ENCODE data around the gene PGAM1. TPM values are rescaled to one million over a fixed set of nuclear protein-coding genes. Genes with fewer than 3 reads are reported as not detected.

Gene PGAM1
- polyA plus RNA-seq, 3 donors, result 276 to 749 (median 498) TPM

DNA sequence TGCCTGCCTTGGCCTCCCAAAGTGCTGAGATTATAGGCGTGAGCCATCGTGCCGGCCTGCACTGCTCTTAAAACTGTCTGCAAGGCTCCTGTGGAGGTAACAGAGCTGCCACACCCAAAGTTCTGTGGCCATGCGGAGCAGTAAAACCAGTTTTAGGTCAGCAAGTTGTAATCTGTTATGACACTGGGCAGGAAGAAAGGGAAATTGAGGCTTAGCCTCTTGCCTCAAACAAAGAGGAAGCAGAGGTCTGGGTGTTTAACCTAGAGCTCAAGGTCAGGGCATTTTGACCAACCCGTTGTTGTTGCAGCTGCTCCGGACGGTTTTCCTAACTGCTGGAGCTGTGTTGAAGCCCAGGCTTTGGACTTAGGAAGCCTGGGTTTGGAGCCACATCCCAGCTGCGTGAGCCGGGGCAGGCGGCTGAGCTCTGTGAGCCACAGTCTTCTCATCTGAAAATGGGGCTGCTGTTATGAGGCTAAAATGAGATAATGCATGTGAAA lies 17.4 kb upstream of the PGAM1 start:
- Mint-ChIP-seq H3K27me3 (ENCODE audit: low read depth in 3 of 3) (no peaks in the 10 kb centered on the region), H3K27ac (peak overlapping the region; percentile 95 to 99 (median 98)), H3K4me1 (peaks cover 69% of the 10 kb centered on the region), H3K9me3 (peaks cover 0 to 2% (median 0%) of the 10 kb centered on the region in 7 donors), H3K36me3 (no peaks in the 10 kb centered on the region), H3K4me3 (peak overlapping the region; percentile 49 to 71)
- TF ChIP-seq CTCF (IDR thresholded peaks at IDR 0.05), result no peak
- Histone ChIP-seq H3K36me3 (replicated peaks in 1 of 2; ENCODE audit: control insufficient read depth in 1 of 2, insufficient read depth in 2 of 2, low read length in 2 of 2) (no peaks in the 10 kb centered on the region), H3K9me3 (replicated peaks in 1 of 2; ENCODE audit: control insufficient read depth in 1 of 2, insufficient read depth in 1 of 2, low read length in 2 of 2) (no peaks in the 10 kb centered on the region), H3K9ac (ENCODE audit: insufficient read depth, low read length, poor library complexity, severe bottlenecking) (peak overlapping the region; percentile 35), H3K79me2 (ENCODE audit: insufficient read depth, low read length) (peaks cover 4% of the 10 kb centered on the region), H2AFZ (ENCODE audit: insufficient read depth, low read depth, low read length, poor library complexity, severe bottlenecking) (peak overlapping the region; percentile 9), H3K27ac (ENCODE audit: low read depth in 1 of 2, low read length in 2 of 2) (peak overlapping the region; percentile 85 to 86), H3K4me1 (ENCODE audit: control insufficient read depth in 1 of 2, insufficient read depth in 2 of 2, low read length in 2 of 2) (peaks cover 81 to 91% of the 10 kb centered on the region in 2 donors), H4K20me1 (ENCODE audit: insufficient read depth, low read length) (no peaks in the 10 kb centered on the region), H3K4me2 (replicated peaks; ENCODE audit: extremely low read depth, low read length, poor library complexity, severe bottlenecking) (peak overlapping the region; percentile 58), H3K27me3 (ENCODE audit: control insufficient read depth in 2 of 2, insufficient read depth in 2 of 2, low read length in 2 of 2) (no peaks in the 10 kb centered on the region), H3K4me3 (replicated peaks in 1 of 3; ENCODE audit: low read depth in 2 of 3, low read length in 3 of 3) (peak overlapping the region in 1 of 3 experiments; percentile 31)
- intact Hi-C loops (cut with micrococcal nuclease), result loop anchor here in 1 of 2 donors (2.0 to 5.0 kb wide), 2 partner anchors 16 to 89 kb away; partner anchors contain the start of genes MMS19 and UBTD1
- peak; percentile 62 to 85 (median 73) for DNase-seq
- 3% methylated on average over 7 of the region's 10 CpGs for whole genome bisulfite sequencing (ENCODE audit: insufficient coverage)

GRCh38 chr10:97411406-97411805 lies 14.6 kb upstream of the PGAM1 start:
- intact Hi-C loops (cut with micrococcal nuclease), result no loop called here
- Histone ChIP-seq H3K36me3 (replicated peaks in 1 of 2; ENCODE audit: control insufficient read depth in 1 of 2, insufficient read depth in 2 of 2, low read length in 2 of 2) (no peaks in the 10 kb centered on the region), H3K9me3 (replicated peaks in 1 of 2; ENCODE audit: control insufficient read depth in 1 of 2, insufficient read depth in 1 of 2, low read length in 2 of 2) (no peaks in the 10 kb centered on the region), H3K27ac (ENCODE audit: low read depth in 1 of 2, low read length in 2 of 2) (peak overlapping the region in 1 of 2 donors; percentile 20), H3K79me2 (ENCODE audit: insufficient read depth, low read length) (no peaks in the 10 kb centered on the region), H3K4me2 (replicated peaks; ENCODE audit: extremely low read depth, low read length, poor library complexity, severe bottlenecking) (no peak overlapping the region), H3K4me3 (replicated peaks in 1 of 3; ENCODE audit: low read depth in 2 of 3, low read length in 3 of 3) (no peak overlapping the region), H4K20me1 (ENCODE audit: insufficient read depth, low read length) (no peaks in the 10 kb centered on the region), H2AFZ (ENCODE audit: insufficient read depth, low read depth, low read length, poor library complexity, severe bottlenecking) (no peak overlapping the region), H3K27me3 (ENCODE audit: control insufficient read depth in 2 of 2, insufficient read depth in 2 of 2, low read length in 2 of 2) (no peaks in the 10 kb centered on the region), H3K9ac (ENCODE audit: insufficient read depth, low read length, poor library complexity, severe bottlenecking) (no peak overlapping the region), H3K4me1 (ENCODE audit: control insufficient read depth in 1 of 2, insufficient read depth in 2 of 2, low read length in 2 of 2) (peaks cover 70 to 79% of the 10 kb centered on the region in 2 donors)
- peak overlapping the region; percentile 23 to 79 (median 65) for H3K27ac Mint-ChIP-seq
- peak in 2 of 3 donors; percentile 43 to 61 for DNase-seq
- H3K4me3 Mint-ChIP-seq, result no peak overlapping the region
- TF ChIP-seq CTCF (IDR thresholded peaks at IDR 0.05), result no peak
- no peaks in the 10 kb centered on the region for H3K36me3 Mint-ChIP-seq
- peaks cover 65% of the 10 kb centered on the region for H3K4me1 Mint-ChIP-seq
- peaks cover 0 to 2% (median 0%) of the 10 kb centered on the region in 7 donors for H3K9me3 Mint-ChIP-seq
- H3K27me3 Mint-ChIP-seq (ENCODE audit: low read depth in 3 of 3), result no peaks in the 10 kb centered on the region
- 63% methylated on average over 4 of the region's 4 CpGs for WGBS (ENCODE audit: insufficient coverage)
